HCT116 (cell line): ENCODE data around the gene KCND2. TPM values are rescaled to one million over a fixed set of nuclear protein-coding genes. Genes with fewer than 3 reads are reported as not detected.

Experiments
- ATAC-seq: fragments of 200-7000 bp; cut with Tn5 transposase; 2 replicates; pipeline ENCODE4 v1.9.1; 2020; ENCODE audit warnings: mild to moderate bottlenecking, moderate library complexity
- BruUV-seq: library from RNA; stranded (reverse); fragments of 400-500 nt; replicated peaks from 2 replicates; lab custom pipeline; 2021; lab: Mats Ljungman, UMichigan
- CTCF ChIA-PET: fragments of 300-600 bp; sonication (Branson Sonifier 250); formaldehyde crosslinking; loops from one replicate; lab custom pipeline; 2021; ENCODE audit warnings: antibody characterized with exemption; lab: Charles Lee
- POLR2A ChIA-PET: fragments of 300-600, 350-600 bp; sonication (Branson Sonifier 250); formaldehyde crosslinking; loops from one replicate; lab custom pipeline; 2021; ENCODE audit warnings: antibody characterized with exemption; lab: Charles Lee
- RAD21 ChIA-PET, 2 experiments: fragments of 300-600 bp; sonication (Branson Sonifier 250); formaldehyde crosslinking; loops; one replicate each; lab custom pipeline; 2023; ENCODE audit warnings: low total read pairs in 2 of 2; ENCODE audit not compliant: uncharacterized antibody in 2 of 2, unreplicated experiment in 2 of 2, low non-redundant PET in 1 of 2; lab: Charles Lee
- DNase-seq: peaks from one replicate; pipeline ENCODE4 v3.0.0-alpha.2; 2010; ENCODE audit warnings: low read depth, low spot score
- H2AFZ ChIP-seq: fragments of 200-600 bp; shearing (Covaris generic), sonication (generic); 2 replicates; pipeline ENCODE4 v1.6.1; 2017; ENCODE audit warnings: low read depth, mixed run types, mixed read lengths, antibody characterized with exemption, low read length; ENCODE audit not compliant: poor library complexity, severe bottlenecking
- H3K27ac ChIP-seq: 2 replicates; pipeline ENCODE4 v1.5.1; 2012; ENCODE audit warnings: low read depth, low read length
- H3K27me3 ChIP-seq: fragments of 200-600 bp; sonication (generic); 2 replicates; pipeline ENCODE4 v1.6.1; 2016; ENCODE audit warnings: mixed run types, low read length, mixed read lengths; ENCODE audit not compliant: insufficient read depth
- H3K36me3 ChIP-seq, 2 experiments: fragments of 200-500 bp in 1 of 2; fragments of 200-600 bp in 1 of 2; sonication (Bioruptor generic) in 1 of 2; sonication (generic) in 1 of 2; 2 replicates each; pipeline versions ENCODE4 v1.5.1 to v1.6.1; 2014 to 2016; ENCODE audit warnings: low read length in 2 of 2, inconsistent platforms in 1 of 2, mixed read lengths in 1 of 2, mixed run types in 1 of 2; ENCODE audit not compliant: insufficient read depth in 2 of 2, control insufficient read depth in 1 of 2
- H3K4me1 ChIP-seq, 2 experiments: fragments of 200-600 bp in 1 of 2; sonication (generic) in 1 of 2; 2 replicates each; pipeline versions ENCODE4 v1.5.1 to v1.6.1; 2012 to 2017; ENCODE audit warnings: low read length in 2 of 2, inconsistent platforms in 1 of 2, mild to moderate bottlenecking in 1 of 2, mixed read lengths in 1 of 2, mixed run types in 1 of 2, moderate library complexity in 1 of 2; ENCODE audit not compliant: insufficient read depth in 2 of 2, control insufficient read depth in 1 of 2
- H3K4me2 ChIP-seq: fragments of 200-600 bp; sonication (generic); 2 replicates; pipeline ENCODE4 v1.6.1; 2017; ENCODE audit warnings: mixed run types, low read length, mixed read lengths
- H3K4me3 ChIP-seq, 2 experiments: fragments of 200-600 bp in 1 of 2; sonication (generic) in 1 of 2; replicated peaks in 1 of 2; 2 replicates each; pipeline ENCODE4 v1.5.1; 2011 to 2016; ENCODE audit warnings: low read length in 2 of 2, control low read depth in 1 of 2, low read depth in 1 of 2, mild to moderate bottlenecking in 1 of 2, mixed read lengths in 1 of 2, mixed run types in 1 of 2
- H3K79me2 ChIP-seq: fragments of 200-600 bp; sonication (generic); 2 replicates; pipeline ENCODE4 v1.6.1; 2017; ENCODE audit warnings: mild to moderate bottlenecking, mixed run types, low read length, moderate library complexity, mixed read lengths; ENCODE audit not compliant: insufficient read depth
- H3K9ac ChIP-seq: fragments of 200-600 bp; sonication (generic); 2 replicates; pipeline ENCODE4 v1.6.1; 2016; ENCODE audit warnings: low read length, mixed read lengths
- H3K9me2 ChIP-seq: fragments of 200-600 bp; sonication (generic), shearing (Covaris generic); 2 replicates; pipeline ENCODE4 v1.6.1; 2017; ENCODE audit warnings: mixed run types, mild to moderate bottlenecking, moderate library complexity; ENCODE audit not compliant: insufficient read depth
- H3K9me3 ChIP-seq, 2 experiments: fragments of 200-500 bp in 1 of 2; fragments of 200-600 bp in 1 of 2; sonication (Bioruptor generic) in 1 of 2; sonication (generic) in 1 of 2; 2 replicates each; pipeline ENCODE4 v1.6.1; 2014 to 2017; ENCODE audit warnings: low read length in 2 of 2, mixed read lengths in 2 of 2, inconsistent platforms in 1 of 2, low read depth in 1 of 2, mild to moderate bottlenecking in 1 of 2, mixed run types in 1 of 2, moderate library complexity in 1 of 2; ENCODE audit not compliant: control insufficient read depth in 1 of 2, insufficient read depth in 1 of 2
- H4K20me1 ChIP-seq: fragments of 200-600 bp; sonication (generic), shearing (Covaris generic); 2 replicates; pipeline ENCODE4 v1.6.1; 2017; ENCODE audit warnings: mixed run types, mild to moderate bottlenecking, moderate library complexity; ENCODE audit not compliant: insufficient read depth
- ATF3 ChIP-seq: IDR thresholded peaks from 2 replicates; pipeline ENCODE4 v1.6.1; 2012
- CBX3 ChIP-seq: IDR thresholded peaks from 2 replicates; pipeline ENCODE4 v1.6.1; 2012; ENCODE audit warnings: low read depth
- CEBPB ChIP-seq: IDR thresholded peaks from 2 replicates; pipeline ENCODE4 v1.6.1; 2012; ENCODE audit warnings: low read depth
- CTCF ChIP-seq, 3 experiments: fragments of 200-600 bp in 1 of 3; sonication (generic) in 1 of 3; IDR thresholded peaks in 2 of 3; conservative IDR thresholded peaks in 1 of 3; 2 replicates each; pipeline ENCODE4 v1.5.1; 2012 to 2017; ENCODE audit warnings: low read depth in 2 of 3, low read length in 2 of 3, antibody characterized with exemption in 1 of 3, borderline replicate concordance in 1 of 3, control low read depth in 1 of 3, mild to moderate bottlenecking in 1 of 3, mixed read lengths in 1 of 3, mixed run types in 1 of 3, moderate library complexity in 1 of 3; ENCODE audit not compliant: insufficient read depth in 1 of 3
- EGR1 ChIP-seq: IDR thresholded peaks from 2 replicates; pipeline ENCODE4 v1.6.1; 2012; ENCODE audit warnings: low read depth
- EZH2 ChIP-seq: fragments of 200-600 bp; sonication (generic); IDR thresholded peaks from 2 replicates; pipeline ENCODE4 v1.6.1; 2017; ENCODE audit warnings: antibody characterized with exemption, mixed run types
- EZH2phosphoT487 ChIP-seq: fragments of 200-600 bp; IDR thresholded peaks from 2 replicates; pipeline ENCODE4 v1.6.1; 2018; ENCODE audit warnings: antibody characterized with exemption, borderline replicate concordance
- FOSL1 ChIP-seq: IDR thresholded peaks from 2 replicates; pipeline ENCODE4 v1.6.1; 2012; ENCODE audit warnings: low read depth
- JUND ChIP-seq: IDR thresholded peaks from 2 replicates; pipeline ENCODE4 v1.6.1; 2012
- MAX ChIP-seq: IDR thresholded peaks from 2 replicates; pipeline ENCODE4 v1.6.1; 2012
- POLR2A ChIP-seq: IDR thresholded peaks from 2 replicates; pipeline ENCODE4 v1.7.0; 2011; ENCODE audit warnings: borderline replicate concordance; ENCODE audit not compliant: insufficient read depth, insufficient read length; ENCODE audit errors: extremely low read depth
- POLR2AphosphoS5 ChIP-seq: IDR thresholded peaks from 2 replicates; pipeline ENCODE4 v1.6.1; 2011; ENCODE audit warnings: mild to moderate bottlenecking, low read depth, low read length, moderate library complexity
- RAD21 ChIP-seq: IDR thresholded peaks from 2 replicates; pipeline ENCODE4 v1.6.1; 2012; ENCODE audit warnings: low read depth, mild to moderate bottlenecking
- REST ChIP-seq: IDR thresholded peaks from 2 replicates; pipeline ENCODE4 v1.6.1; 2012; ENCODE audit warnings: low read depth
- SIN3A ChIP-seq: IDR thresholded peaks from 2 replicates; pipeline ENCODE4 v1.6.1; 2012; ENCODE audit warnings: low read depth
- TCF7L2 ChIP-seq: IDR thresholded peaks from 2 replicates; pipeline ENCODE4 v1.7.0; 2011; ENCODE audit warnings: borderline replicate concordance, inconsistent platforms; ENCODE audit not compliant: insufficient read depth, insufficient read length; ENCODE audit errors: extremely low read depth
- YY1 ChIP-seq: IDR thresholded peaks from 2 replicates; pipeline ENCODE4 v1.6.1; 2011; ENCODE audit warnings: low read length, low read depth, moderate library complexity, mild to moderate bottlenecking; ENCODE audit not compliant: insufficient replicate concordance; ENCODE audit errors: extremely low read depth
- ZBTB33 ChIP-seq: IDR thresholded peaks from 2 replicates; pipeline ENCODE4 v1.6.1; 2011; ENCODE audit warnings: mild to moderate bottlenecking, low read length, moderate library complexity; ENCODE audit not compliant: insufficient replicate concordance; ENCODE audit errors: extremely low read depth
- ZFX ChIP-seq: fragments of 450-650 bp; IDR thresholded peaks from 2 replicates; pipeline ENCODE4 v1.6.1; 2017
- ZNF274 ChIP-seq: fragments of 200-500 bp; sonication (Bioruptor generic); IDR thresholded peaks from 2 replicates; pipeline ENCODE4 v1.6.1; 2014; ENCODE audit warnings: mild to moderate bottlenecking, low read depth, low read length, inconsistent platforms
- intact Hi-C: fragments of 100-400 bp; cut with micrococcal nuclease; formaldehyde crosslinking; loops from 2 replicates; pipeline ENCODE4 v1.10.0; 2022
- total RNA-seq: library from RNA; stranded (reverse); gene quantifications from one replicate; pipeline ENCODE4 v1.2.1, GENCODE V29; 2021; ENCODE audit not compliant: unreplicated experiment

The KCND2 gene
- total RNA-seq, 1 experiment from 2014 or later = 0.05 TPM

GRCh38 chr7:120467676-120468075 is 194.7 kb downstream of the KCND2 start:
- Histone ChIP-seq H3K9ac (no peak overlapping the region), H3K4me2 (no peak overlapping the region), H3K4me1 (no peaks in the 10 kb centered on the region), H4K20me1 (no peaks in the 10 kb centered on the region), H3K4me3 (no peak overlapping the region), H3K27me3 (no peaks in the 10 kb centered on the region), H3K27ac (no peak overlapping the region), H3K79me2 (no peaks in the 10 kb centered on the region), H2AFZ (no peak overlapping the region), H3K9me3 (no peaks in the 10 kb centered on the region), H3K36me3 (no peaks in the 10 kb centered on the region), H3K9me2 (no peaks in the 10 kb centered on the region)
- DNase-seq (no peak), ATAC-seq (no peak)
- POLR2A ChIA-PET = no interaction called here
- CTCF ChIA-PET = no interaction called here
- TF ChIP-seq EZH2phosphoT487 (no peak), REST (no peak), ZNF274 (no peak), POLR2AphosphoS5 (no peak), EGR1 (no peak), RAD21 (no peak), EZH2 (no peak), TCF7L2 (no peak), ATF3 (no peak), SIN3A (no peak), ZBTB33 (no peak), JUND (no peak), POLR2A (no peak), CEBPB (no peak), YY1 (no peak), MAX (no peak), CBX3 (no peak), CTCF (IDR thresholded peaks at IDR 0.05 in 2 of 3, conservative IDR thresholded peaks at IDR 0.05 in 1 of 3; ENCODE audit: borderline replicate concordance in 1 of 3, insufficient read depth in 1 of 3, low read depth in 2 of 3, low read length in 2 of 3) (no peak), FOSL1 (no peak), ZFX (no peak)
- intact Hi-C loops = no loop called here
- no TSS peak for BruUV-seq
- RAD21 ChIA-PET = no interaction called here
